A549 (cell line): ENCODE data around the gene TMEM8B. TPM values are rescaled to one million over a fixed set of nuclear protein-coding genes. Genes with fewer than 3 reads are reported as not detected.
A peak's percentile ranks its signal among the peaks of the same experiment; 100 is the strongest.

Experiments used
- ATAC-seq, 2 experiments: fragments of 200-7000 bp in 1 of 2; fragments of >200 bp in 1 of 2; cut with Nextera tagmentation in 1 of 2; cut with Tn5 transposase in 1 of 2; 3 replicates each; pipeline versions ENCODE4 v1.8.0 to v1.9.1; 2018 to 2020; ENCODE audit warnings: mild to moderate bottlenecking in 1 of 2, moderate library complexity in 1 of 2
- CTCF ChIA-PET: fragments of 300-600 bp; sonication (Branson Sonifier 250); formaldehyde crosslinking; extraction: SDS; loops from one replicate; lab custom pipeline; 2021; ENCODE audit warnings: antibody characterized with exemption, inconsistent platforms; lab: Yijun Ruan, JAX
- POLR2A ChIA-PET: fragments of 350-600 bp; formaldehyde crosslinking; extraction: SDS; loops from one replicate; lab custom pipeline; 2021; ENCODE audit warnings: antibody characterized with exemption, inconsistent platforms; lab: Yijun Ruan, JAX
- DNase-seq, 2 experiments: peaks; one replicate each; pipeline versions ENCODE4 v3.0.0 to v3.0.0-alpha.2; 2011 to 2016; ENCODE audit warnings: low read depth in 1 of 2, low spot score in 1 of 2
- FAIRE-seq: peaks from 2 replicates; lab custom pipeline; 2011; peaks lifted over from hg19 to GRCh38; lab: Jason Lieb, UNC
- H3K27ac ChIP-seq, 2 experiments: fragments of >200 bp; sonication (Bioruptor Twin); formaldehyde crosslinking; 3 replicates each; pipeline ENCODE4 v1.5.1; 2016 to 2017
- H3K4me1 ChIP-seq: fragments of >200 bp; sonication (Bioruptor Twin); formaldehyde crosslinking; 3 replicates; pipeline ENCODE4 v1.6.1; 2016
- H3K4me2 ChIP-seq: fragments of >200 bp; sonication (Bioruptor Twin); formaldehyde crosslinking; 3 replicates; pipeline ENCODE4 v1.6.1; 2016
- H3K4me3 ChIP-seq: fragments of >200 bp; sonication (Bioruptor Twin); formaldehyde crosslinking; 3 replicates; pipeline ENCODE4 v1.5.1; 2016
- H3K9me3 ChIP-seq: fragments of >200 bp; sonication (Bioruptor Twin); formaldehyde crosslinking; 3 replicates; pipeline ENCODE4 v1.6.1; 2016
- ATOH8 ChIP-seq: fragments of 250-450 bp; sonication (Bioruptor Pico); IDR thresholded peaks from 2 replicates; pipeline ENCODE4 v1.5.0; 2020; ENCODE audit warnings: low read depth, mild to moderate bottlenecking, moderate library complexity
- ESRRA ChIP-seq: fragments of 150-350 bp; IDR thresholded peaks from 2 replicates; pipeline ENCODE4 v1.6.1; 2014; ENCODE audit warnings: mild to moderate bottlenecking, low read length, borderline replicate concordance
- WGBS: methylation state at CpG from one replicate; pipeline ENCODE4 v1.1.6; 2017; ENCODE audit errors: missing lambda C conversion rate; 5-methylcytosine and 5-hydroxymethylcytosine counted together
- polyA plus RNA-seq, 4 experiments: library from polyadenylated mRNA; depleted of rRNA in 3 of 4; stranded (reverse); fragments of >200 nt; fragmentation: RNase III in 1 of 4; extraction: RNeasy Plus Mini Kit Qiagen cat#74134 plus additional on column Dnase treatment in 1 of 4; gene quantifications; 2 replicates in 3 of 4; 3 replicates in 1 of 4; pipeline ENCODE4 v1.2.3, GENCODE V29; 2011 to 2017
- small RNA-seq, 6 experiments: library from RNA; depleted of rRNA; stranded (forward); fragments of <200 nt; gene quantifications; one replicate each; pipeline ENCODE3, GENCODE V24; 2012

The TMEM8B gene
- polyA plus RNA-seq, 2 of the 4 experiments (the other 2 are of a cell fraction), result 1.8 to 2.2 TPM

- peak overlapping the region in 1 of 2 experiments; percentile 71; a peak in 2 of 6 replicates for H3K27ac ChIP-seq
- H3K4me1 ChIP-seq, result peaks cover 15% of the 10 kb centered on the region
- H3K9me3 ChIP-seq, result no peaks in the 10 kb centered on the region
- WGBS, result 48% methylated on average over 9 of the region's 9 CpGs
- FAIRE-seq (peak; percentile 99), DNase-seq (peak; percentile 39 to 66), ATAC-seq (peak; percentile 54 to 58; a peak in 4 of 6 replicates)
- H3K4me2 ChIP-seq, result no peak overlapping the region
- CTCF ChIA-PET, result interaction anchor here (1.1 to 2.2 kb wide), 2 partner anchors 9 to 11 kb away, joined by 3 to 10 read pairs; no protein-coding TSS in a partner anchor
- no peak overlapping the region for H3K4me3 ChIP-seq
- POLR2A ChIA-PET, result no interaction called here
- TF ChIP-seq ESRRA, result 0 out of 2 replicates have a peak, but pooled peaks have one; percentile 11
- TF ChIP-seq ATOH8 (CRISPR knock-in tag), result no peak
Measured at GRCh38 chr9:35914301-35914807, 85.3 kb downstream of the TMEM8B start.

Small RNA genes within 50 kb of the gene (small RNA-seq; reads per million reads assigned to genes)
- gene HINT2, result 0 to 0.26 (median 0) reads per million in 6 experiments

Other genes with a start within 250 kb of the TMEM8B start
- 16.5 and 17.4 TPM in 2 replicates for gene TESK1, start 224.0 kb upstream of the TMEM8B start, polyA plus RNA-seq (2011; rRNA removed)
- gene TESK1, start 224.0 kb upstream of the TMEM8B start, polyA plus RNA-seq (2017; fragmentation: RNase III; extraction: RNeasy Plus Mini Kit Qiagen cat#74134 plus additional on column Dnase treatment), result 29.9 to 33.0 TPM (median 30.6 TPM) in 3 replicates
- gene CD72, start 210.8 kb upstream of the TMEM8B start, polyA plus RNA-seq (2011; rRNA removed), result 0.87 and 1.2 TPM in 2 replicates
- 0.10 to 0.55 TPM (median 0.44 TPM) in 3 replicates for gene CD72, start 210.8 kb upstream of the TMEM8B start, polyA plus RNA-seq (2017; fragmentation: RNase III; extraction: RNeasy Plus Mini Kit Qiagen cat#74134 plus additional on column Dnase treatment)
- gene SIT1, start 178.3 kb upstream of the TMEM8B start, polyA plus RNA-seq (2011; rRNA removed), result not detected in 2 replicates
- gene SIT1, start 178.3 kb upstream of the TMEM8B start, polyA plus RNA-seq (2017; fragmentation: RNase III; extraction: RNeasy Plus Mini Kit Qiagen cat#74134 plus additional on column Dnase treatment), result not detected in 3 replicates
- 80.2 and 257 TPM in 2 replicates for gene RMRP, start 171.2 kb upstream of the TMEM8B start, polyA plus RNA-seq (2011; rRNA removed)
- 14.7 TPM in 1 of 3 replicates, not detected in the others for gene RMRP, start 171.2 kb upstream of the TMEM8B start, polyA plus RNA-seq (2017; fragmentation: RNase III; extraction: RNeasy Plus Mini Kit Qiagen cat#74134 plus additional on column Dnase treatment)
- 11.0 and 13.3 TPM in 2 replicates for gene CCDC107, start 170.9 kb upstream of the TMEM8B start, polyA plus RNA-seq (2011; rRNA removed)
- 20.4 to 21.9 TPM (median 20.7 TPM) in 3 replicates for gene CCDC107, start 170.9 kb upstream of the TMEM8B start, polyA plus RNA-seq (2017; fragmentation: RNase III; extraction: RNeasy Plus Mini Kit Qiagen cat#74134 plus additional on column Dnase treatment)
- gene ARHGEF39, start 164.0 kb upstream of the TMEM8B start, polyA plus RNA-seq (2011; rRNA removed), result 17.6 and 21.4 TPM in 2 replicates
- 16.7 to 19.5 TPM (median 18.3 TPM) in 3 replicates for gene ARHGEF39, start 164.0 kb upstream of the TMEM8B start, polyA plus RNA-seq (2017; fragmentation: RNase III; extraction: RNeasy Plus Mini Kit Qiagen cat#74134 plus additional on column Dnase treatment)
- 16.3 and 32.9 TPM in 2 replicates for gene CA9, start 155.3 kb upstream of the TMEM8B start, polyA plus RNA-seq (2011; rRNA removed)
- 2.5 to 5.6 TPM (median 4.5 TPM) in 3 replicates for gene CA9, start 155.3 kb upstream of the TMEM8B start, polyA plus RNA-seq (2017; fragmentation: RNase III; extraction: RNeasy Plus Mini Kit Qiagen cat#74134 plus additional on column Dnase treatment)
- 154 and 281 TPM in 2 replicates for gene TPM2, start 139.3 kb upstream of the TMEM8B start, polyA plus RNA-seq (2011; rRNA removed)
- 956 to 1,105 TPM (median 1,022 TPM) in 3 replicates for gene TPM2, start 139.3 kb upstream of the TMEM8B start, polyA plus RNA-seq (2017; fragmentation: RNase III; extraction: RNeasy Plus Mini Kit Qiagen cat#74134 plus additional on column Dnase treatment)
- gene TLN1, start 97.0 kb upstream of the TMEM8B start, polyA plus RNA-seq (2011; rRNA removed), result 65.5 and 72.1 TPM in 2 replicates
- 108 to 119 TPM (median 117 TPM) in 3 replicates for gene TLN1, start 97.0 kb upstream of the TMEM8B start, polyA plus RNA-seq (2017; fragmentation: RNase III; extraction: RNeasy Plus Mini Kit Qiagen cat#74134 plus additional on column Dnase treatment)
- 33.3 and 36.0 TPM in 2 replicates for gene CREB3, start 96.6 kb upstream of the TMEM8B start, polyA plus RNA-seq (2011; rRNA removed)
- 51.3 to 54.0 TPM (median 51.7 TPM) in 3 replicates for gene CREB3, start 96.6 kb upstream of the TMEM8B start, polyA plus RNA-seq (2017; fragmentation: RNase III; extraction: RNeasy Plus Mini Kit Qiagen cat#74134 plus additional on column Dnase treatment)
- 40.0 and 47.4 TPM in 2 replicates for gene GBA2, start 80.0 kb upstream of the TMEM8B start, polyA plus RNA-seq (2011; rRNA removed)
- 34.8 to 39.5 TPM (median 38.9 TPM) in 3 replicates for gene GBA2, start 80.0 kb upstream of the TMEM8B start, polyA plus RNA-seq (2017; fragmentation: RNase III; extraction: RNeasy Plus Mini Kit Qiagen cat#74134 plus additional on column Dnase treatment)
- gene RGP1, start 79.9 kb upstream of the TMEM8B start, polyA plus RNA-seq (2011; rRNA removed), result 16.6 and 20.2 TPM in 2 replicates
- 15.0 to 16.1 TPM (median 15.3 TPM) in 3 replicates for gene RGP1, start 79.9 kb upstream of the TMEM8B start, polyA plus RNA-seq (2017; fragmentation: RNase III; extraction: RNeasy Plus Mini Kit Qiagen cat#74134 plus additional on column Dnase treatment)
- 0.24 TPM in 1 of 2 replicates, not detected in the other for gene MSMP, start 75.0 kb upstream of the TMEM8B start, polyA plus RNA-seq (2011; rRNA removed)
- gene MSMP, start 75.0 kb upstream of the TMEM8B start, polyA plus RNA-seq (2017; fragmentation: RNase III; extraction: RNeasy Plus Mini Kit Qiagen cat#74134 plus additional on column Dnase treatment), result not detected in 3 replicates
- gene NPR2, start 37.6 kb upstream of the TMEM8B start, polyA plus RNA-seq (2011; rRNA removed), result 18.8 and 22.8 TPM in 2 replicates
- gene NPR2, start 37.6 kb upstream of the TMEM8B start, polyA plus RNA-seq (2017; fragmentation: RNase III; extraction: RNeasy Plus Mini Kit Qiagen cat#74134 plus additional on column Dnase treatment), result 7.8 to 8.2 TPM (median 7.8 TPM) in 3 replicates
- gene SPAG8, start 17.0 kb upstream of the TMEM8B start, polyA plus RNA-seq (2011; rRNA removed), result 0.17 and 0.31 TPM in 2 replicates
- gene SPAG8, start 17.0 kb upstream of the TMEM8B start, polyA plus RNA-seq (2017; fragmentation: RNase III; extraction: RNeasy Plus Mini Kit Qiagen cat#74134 plus additional on column Dnase treatment), result 0.45 to 0.71 TPM (median 0.54 TPM) in 3 replicates
- 46.9 and 47.3 TPM in 2 replicates for gene HINT2, start 14.2 kb upstream of the TMEM8B start, polyA plus RNA-seq (2011; rRNA removed)
- gene HINT2, start 14.2 kb upstream of the TMEM8B start, polyA plus RNA-seq (2017; fragmentation: RNase III; extraction: RNeasy Plus Mini Kit Qiagen cat#74134 plus additional on column Dnase treatment), result 59.0 to 69.2 TPM (median 68.5 TPM) in 3 replicates
- gene FAM221B, start 496 bp upstream of the TMEM8B start, polyA plus RNA-seq (2011; rRNA removed), result not detected in 2 replicates
- gene FAM221B, start 496 bp upstream of the TMEM8B start, polyA plus RNA-seq (2017; fragmentation: RNase III; extraction: RNeasy Plus Mini Kit Qiagen cat#74134 plus additional on column Dnase treatment), result not detected in 3 replicates
- gene OR13J1, start 41.2 kb downstream of the TMEM8B start, polyA plus RNA-seq (2011; rRNA removed), result not detected in 2 replicates
- gene OR13J1, start 41.2 kb downstream of the TMEM8B start, polyA plus RNA-seq (2017; fragmentation: RNase III; extraction: RNeasy Plus Mini Kit Qiagen cat#74134 plus additional on column Dnase treatment), result not detected in 3 replicates
- gene HRCT1, start 77.0 kb downstream of the TMEM8B start, polyA plus RNA-seq (2011; rRNA removed), result 0.21 TPM in 1 of 2 replicates, not detected in the other
- gene HRCT1, start 77.0 kb downstream of the TMEM8B start, polyA plus RNA-seq (2017; fragmentation: RNase III; extraction: RNeasy Plus Mini Kit Qiagen cat#74134 plus additional on column Dnase treatment), result 0.22 to 0.41 TPM in 2 of 3 replicates, not detected in the other
- gene SPAAR, start 80.3 kb downstream of the TMEM8B start, polyA plus RNA-seq (2011; rRNA removed), result 0.05 TPM in 1 of 2 replicates, not detected in the other
- gene SPAAR, start 80.3 kb downstream of the TMEM8B start, polyA plus RNA-seq (2017; fragmentation: RNase III; extraction: RNeasy Plus Mini Kit Qiagen cat#74134 plus additional on column Dnase treatment), result not detected in 3 replicates
- gene OR2S2, start 128.9 kb downstream of the TMEM8B start, polyA plus RNA-seq (2011; rRNA removed), result not detected in 2 replicates
- gene OR2S2, start 128.9 kb downstream of the TMEM8B start, polyA plus RNA-seq (2017; fragmentation: RNase III; extraction: RNeasy Plus Mini Kit Qiagen cat#74134 plus additional on column Dnase treatment), result not detected in 3 replicates
- gene RECK, start 207.7 kb downstream of the TMEM8B start, polyA plus RNA-seq (2011; rRNA removed), result 8.3 and 8.7 TPM in 2 replicates
- 5.0 to 5.7 TPM (median 5.1 TPM) in 3 replicates for gene RECK, start 207.7 kb downstream of the TMEM8B start, polyA plus RNA-seq (2017; fragmentation: RNase III; extraction: RNeasy Plus Mini Kit Qiagen cat#74134 plus additional on column Dnase treatment)